HEK293 (cell line): ENCODE data around the gene PTGER2.

Experiments used
- CTCF ChIA-PET: fragments of 350-600 bp; formaldehyde crosslinking; extraction: SDS; loops from one replicate; lab custom pipeline; 2021; ENCODE audit warnings: antibody characterized with exemption; lab: Yijun Ruan, JAX
- POLR2A ChIA-PET: fragments of 300-600 bp; formaldehyde crosslinking; extraction: SDS; loops from one replicate; lab custom pipeline; 2020; ENCODE audit warnings: antibody characterized with exemption, inconsistent platforms; lab: Yijun Ruan, JAX
- H3K27ac ChIP-seq: fragments of 200-500 bp; sonication (Bioruptor generic); 2 replicates; pipeline ENCODE4 v1.5.1; 2014; ENCODE audit warnings: low read depth, low read length, control low read depth, inconsistent platforms; ENCODE audit errors: extremely low read depth
- H3K36me3 ChIP-seq, 2 experiments: fragments of 200-500 bp in 1 of 2; sonication (Bioruptor generic) in 1 of 2; 1 replicate in 1 of 2; 2 replicates in 1 of 2; pipeline ENCODE4 v1.5.1; 2014 to 2017; ENCODE audit warnings: inconsistent platforms in 2 of 2, low read length in 2 of 2; ENCODE audit not compliant: control insufficient read depth in 2 of 2, insufficient read depth in 1 of 2
- H3K4me1 ChIP-seq: fragments of 200-500 bp; sonication (Bioruptor generic); 2 replicates; pipeline ENCODE4 v1.5.1; 2014; ENCODE audit warnings: mild to moderate bottlenecking, low read length, inconsistent platforms; ENCODE audit not compliant: control insufficient read depth, insufficient read depth
- H3K4me3 ChIP-seq: 2 replicates; pipeline ENCODE4 v1.5.1; 2011; ENCODE audit warnings: low read depth, mild to moderate bottlenecking, control low read depth, low read length, moderate library complexity
- H3K9me3 ChIP-seq: fragments of 200-500 bp; sonication (Bioruptor generic); 2 replicates; pipeline ENCODE4 v1.5.1; 2014; ENCODE audit warnings: low read depth, low read length, inconsistent platforms; ENCODE audit not compliant: control insufficient read depth, insufficient read depth
- ELK4 ChIP-seq: IDR thresholded peaks from 2 replicates; pipeline ENCODE4 v1.6.1; 2011; ENCODE audit warnings: mild to moderate bottlenecking, low read depth, low read length, borderline replicate concordance
- HOXC10 ChIP-seq: sonication (generic); formaldehyde crosslinking; IDR thresholded peaks from 2 replicates; pipeline ENCODE4 v1.8.1; 2023; ENCODE audit warnings: mild to moderate bottlenecking, missing genetic modification reagents
- PRDM1 ChIP-seq: fragments of 450-650 bp; formaldehyde crosslinking; IDR thresholded peaks from 2 replicates; pipeline ENCODE4; 2016; ENCODE audit warnings: missing biosample characterization, missing genetic modification characterization
- SP3 ChIP-seq: fragments of 450-650 bp; formaldehyde crosslinking; IDR thresholded peaks from 2 replicates; pipeline ENCODE4 v1.5.1; 2016; ENCODE audit warnings: missing biosample characterization, missing genetic modification characterization
- WT1 ChIP-seq: fragments of 450-650 bp; formaldehyde crosslinking; IDR thresholded peaks from 2 replicates; pipeline ENCODE4 v1.5.1; 2016; ENCODE audit warnings: missing biosample characterization, missing genetic modification characterization
- YY2 ChIP-seq: fragments of 450-650 bp; formaldehyde crosslinking; IDR thresholded peaks from 2 replicates; pipeline ENCODE4 v1.5.1; 2016; ENCODE audit warnings: missing biosample characterization, missing genetic modification characterization
- ZBTB48 ChIP-seq: fragments of 450-650 bp; formaldehyde crosslinking; IDR thresholded peaks from 2 replicates; pipeline ENCODE4 v1.5.1; 2016; ENCODE audit warnings: missing biosample characterization, missing genetic modification characterization
- ZNF114 ChIP-seq: fragments of 450-650 bp; formaldehyde crosslinking; IDR thresholded peaks from 2 replicates; pipeline ENCODE4 v1.5.0; 2017; ENCODE audit warnings: missing biosample characterization, missing genetic modification characterization
- ZNF146 ChIP-seq: fragments of 450-650 bp; formaldehyde crosslinking; IDR thresholded peaks from 2 replicates; pipeline ENCODE4 v1.5.1; 2016; ENCODE audit warnings: missing biosample characterization, missing genetic modification characterization
- ZNF2 ChIP-seq: fragments of 450-650 bp; formaldehyde crosslinking; IDR thresholded peaks from 2 replicates; pipeline ENCODE4 v1.5.1; 2016; ENCODE audit warnings: missing biosample characterization, missing genetic modification characterization
- ZNF211 ChIP-seq: fragments of 450-650 bp; formaldehyde crosslinking; IDR thresholded peaks from 2 replicates; pipeline ENCODE4 v1.5.1; 2016; ENCODE audit warnings: low read depth, missing biosample characterization, missing genetic modification characterization
- ZNF311 ChIP-seq: fragments of 450-650 bp; formaldehyde crosslinking; IDR thresholded peaks from 2 replicates; pipeline ENCODE4 v1.5.1; 2017; ENCODE audit warnings: missing biosample characterization, missing genetic modification characterization, borderline replicate concordance
- ZNF37A ChIP-seq: fragments of 450-650 bp; IDR thresholded peaks from 2 replicates; pipeline ENCODE4 v1.5.1; 2018; ENCODE audit warnings: missing biosample characterization, missing genetic modification characterization
- ZNF473 ChIP-seq: fragments of 450-650 bp; formaldehyde crosslinking; IDR thresholded peaks from 2 replicates; pipeline ENCODE4 v1.5.1; 2017; ENCODE audit warnings: missing biosample characterization, missing genetic modification characterization
- ZNF585B ChIP-seq: fragments of 450-650 bp; formaldehyde crosslinking; IDR thresholded peaks from 2 replicates; pipeline ENCODE4 v1.5.1; 2016; ENCODE audit warnings: missing biosample characterization, missing genetic modification characterization
- ZNF660 ChIP-seq: fragments of 450-650 bp; IDR thresholded peaks from 2 replicates; pipeline ENCODE4 v1.5.1; 2018; ENCODE audit warnings: missing biosample characterization, mild to moderate bottlenecking, missing genetic modification characterization
- ZNF785 ChIP-seq: fragments of 450-650 bp; formaldehyde crosslinking; IDR thresholded peaks from 2 replicates; pipeline ENCODE4 v1.5.1; 2016; ENCODE audit warnings: missing biosample characterization, missing genetic modification characterization
- ZSCAN16 ChIP-seq: fragments of 450-650 bp; formaldehyde crosslinking; IDR thresholded peaks from 2 replicates; pipeline ENCODE4 v1.5.1; 2016; ENCODE audit warnings: missing biosample characterization, missing genetic modification characterization
- ZSCAN23 ChIP-seq: fragments of 450-650 bp; formaldehyde crosslinking; IDR thresholded peaks from 2 replicates; pipeline ENCODE4 v1.5.1; 2016; ENCODE audit warnings: missing biosample characterization, missing genetic modification characterization
- TF ChIP-seq, protein P1 (sequence below): fragments of 450-650 bp; formaldehyde crosslinking; IDR thresholded peaks from 2 replicates; pipeline ENCODE4 v1.5.1; 2017; ENCODE audit warnings: missing biosample characterization, missing genetic modification characterization
- TF ChIP-seq, protein P2 (sequence below): fragments of 450-650 bp; formaldehyde crosslinking; IDR thresholded peaks from 2 replicates; pipeline ENCODE4 v1.5.1; 2017; ENCODE audit warnings: missing biosample characterization, missing genetic modification characterization
- TF ChIP-seq, protein P3 (sequence below): fragments of 450-650 bp; formaldehyde crosslinking; optimal IDR thresholded peaks from 2 replicates; pipeline ENCODE3; 2016; ENCODE audit warnings: missing biosample characterization, mild to moderate bottlenecking, missing genetic modification characterization

The PTGER2 gene

GRCh38 chr14:52369305-52369801 lies 55.2 kb downstream of the PTGER2 start (continued):
- TF ChIP-seq PRDM1, result no peak
- TF ChIP-seq, protein P1, sequence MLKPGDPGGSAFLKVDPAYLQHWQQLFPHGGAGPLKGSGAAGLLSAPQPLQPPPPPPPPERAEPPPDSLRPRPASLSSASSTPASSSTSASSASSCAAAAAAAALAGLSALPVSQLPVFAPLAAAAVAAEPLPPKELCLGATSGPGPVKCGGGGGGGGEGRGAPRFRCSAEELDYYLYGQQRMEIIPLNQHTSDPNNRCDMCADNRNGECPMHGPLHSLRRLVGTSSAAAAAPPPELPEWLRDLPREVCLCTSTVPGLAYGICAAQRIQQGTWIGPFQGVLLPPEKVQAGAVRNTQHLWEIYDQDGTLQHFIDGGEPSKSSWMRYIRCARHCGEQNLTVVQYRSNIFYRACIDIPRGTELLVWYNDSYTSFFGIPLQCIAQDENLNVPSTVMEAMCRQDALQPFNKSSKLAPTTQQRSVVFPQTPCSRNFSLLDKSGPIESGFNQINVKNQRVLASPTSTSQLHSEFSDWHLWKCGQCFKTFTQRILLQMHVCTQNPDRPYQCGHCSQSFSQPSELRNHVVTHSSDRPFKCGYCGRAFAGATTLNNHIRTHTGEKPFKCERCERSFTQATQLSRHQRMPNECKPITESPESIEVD (tag by site-specific recombination), result no peak

DNA sequence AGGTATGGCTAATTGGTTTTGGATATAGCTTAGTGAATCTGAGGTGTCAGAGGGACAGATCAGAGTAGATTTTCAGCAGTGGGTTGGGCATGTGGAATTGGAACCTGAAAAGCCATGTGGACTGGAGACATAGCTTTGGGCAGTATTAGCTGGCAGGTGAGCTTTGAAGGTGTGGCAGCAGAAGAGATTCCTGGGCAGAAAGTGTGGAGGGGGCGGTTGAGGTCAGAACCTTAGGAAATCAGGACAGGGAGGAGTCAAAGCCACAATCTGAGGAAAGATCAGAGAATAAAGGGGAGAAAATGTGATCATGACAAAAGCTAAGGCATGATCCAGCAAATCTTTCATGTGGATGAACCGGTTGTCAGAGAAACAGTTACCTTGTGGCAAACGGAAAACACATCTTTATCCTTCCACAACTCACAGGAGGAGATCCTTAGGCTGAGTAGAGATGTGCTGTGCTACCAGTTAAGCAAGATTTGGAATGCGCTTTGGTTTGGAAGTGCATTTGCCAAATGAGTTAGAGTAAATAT lies 56.4 kb downstream of the PTGER2 start:
- H3K4me3 ChIP-seq, result no peak overlapping the region
- H3K9me3 ChIP-seq, result no peaks in the 10 kb centered on the region
- CTCF ChIA-PET, result no interaction called here
- TF ChIP-seq YY2 (tag by site-specific recombination), result no peak
- no peak for TF ChIP-seq HOXC10 (CRISPR knock-in tag)
- TF ChIP-seq, protein P2, sequence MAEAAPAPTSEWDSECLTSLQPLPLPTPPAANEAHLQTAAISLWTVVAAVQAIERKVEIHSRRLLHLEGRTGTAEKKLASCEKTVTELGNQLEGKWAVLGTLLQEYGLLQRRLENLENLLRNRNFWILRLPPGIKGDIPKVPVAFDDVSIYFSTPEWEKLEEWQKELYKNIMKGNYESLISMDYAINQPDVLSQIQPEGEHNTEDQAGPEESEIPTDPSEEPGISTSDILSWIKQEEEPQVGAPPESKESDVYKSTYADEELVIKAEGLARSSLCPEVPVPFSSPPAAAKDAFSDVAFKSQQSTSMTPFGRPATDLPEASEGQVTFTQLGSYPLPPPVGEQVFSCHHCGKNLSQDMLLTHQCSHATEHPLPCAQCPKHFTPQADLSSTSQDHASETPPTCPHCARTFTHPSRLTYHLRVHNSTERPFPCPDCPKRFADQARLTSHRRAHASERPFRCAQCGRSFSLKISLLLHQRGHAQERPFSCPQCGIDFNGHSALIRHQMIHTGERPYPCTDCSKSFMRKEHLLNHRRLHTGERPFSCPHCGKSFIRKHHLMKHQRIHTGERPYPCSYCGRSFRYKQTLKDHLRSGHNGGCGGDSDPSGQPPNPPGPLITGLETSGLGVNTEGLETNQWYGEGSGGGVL, result no peak
- TF ChIP-seq, protein P3, sequence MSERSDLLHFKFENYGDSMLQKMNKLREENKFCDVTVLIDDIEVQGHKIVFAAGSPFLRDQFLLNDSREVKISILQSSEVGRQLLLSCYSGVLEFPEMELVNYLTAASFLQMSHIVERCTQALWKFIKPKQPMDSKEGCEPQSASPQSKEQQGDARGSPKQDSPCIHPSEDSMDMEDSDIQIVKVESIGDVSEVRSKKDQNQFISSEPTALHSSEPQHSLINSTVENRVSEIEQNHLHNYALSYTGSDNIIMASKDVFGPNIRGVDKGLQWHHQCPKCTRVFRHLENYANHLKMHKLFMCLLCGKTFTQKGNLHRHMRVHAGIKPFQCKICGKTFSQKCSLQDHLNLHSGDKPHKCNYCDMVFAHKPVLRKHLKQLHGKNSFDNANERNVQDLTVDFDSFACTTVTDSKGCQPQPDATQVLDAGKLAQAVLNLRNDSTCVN (tag by site-specific recombination), result no peak
- no peak for TF ChIP-seq ZNF37A (tag by site-specific recombination)
- H3K36me3 ChIP-seq, result no peaks in the 10 kb centered on the region
- H3K4me1 ChIP-seq, result no peaks in the 10 kb centered on the region
- POLR2A ChIA-PET, result no interaction called here
- H3K27ac ChIP-seq, result no peak overlapping the region

DNA sequence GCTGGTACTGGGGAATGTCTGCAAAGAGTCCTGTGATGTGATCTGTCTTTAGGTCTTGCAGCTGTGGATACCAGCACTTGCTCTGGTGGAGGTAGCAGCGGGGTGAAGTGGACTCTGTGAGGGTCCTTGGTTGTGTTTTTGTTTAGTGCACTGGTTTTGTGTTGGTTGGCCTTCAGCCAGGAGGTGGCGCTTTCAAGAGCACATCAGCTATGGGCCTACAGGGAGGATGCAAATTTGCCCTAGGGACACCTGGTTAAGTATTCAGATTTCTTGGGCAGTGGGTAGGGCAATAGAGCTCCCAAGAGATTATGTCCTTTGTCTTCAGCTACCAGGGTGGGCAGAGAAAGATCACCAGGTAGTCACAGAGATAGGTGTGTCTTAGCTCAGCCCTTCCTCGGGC lies 63.8 kb downstream of the PTGER2 start:
- ChIA-PET CTCF (no interaction called here), POLR2A (no interaction called here)

More for the DNA sequence above, 63.8 kb downstream of the PTGER2 start:
- no peaks in the 10 kb centered on the region for H3K4me1 ChIP-seq
- H3K4me3 ChIP-seq, result no peak overlapping the region
- no peak overlapping the region for H3K27ac ChIP-seq
- no peaks in the 10 kb centered on the region for H3K9me3 ChIP-seq
- TF ChIP-seq ZNF2 (no peak), ZNF660 (tag by site-specific recombination) (no peak), ZSCAN16 (tag by site-specific recombination) (no peak), ZBTB48 (tag by site-specific recombination) (no peak), HOXC10 (CRISPR knock-in tag) (no peak), ZNF211 (tag by site-specific recombination) (no peak), ZNF311 (no peak), ELK4 (no peak), WT1 (tag by site-specific recombination) (no peak), ZNF146 (no peak), SP3 (tag by site-specific recombination) (no peak), ZNF473 (tag by site-specific recombination) (no peak), ZSCAN23 (tag by site-specific recombination) (no peak), ZNF785 (tag by site-specific recombination) (no peak), ZNF114 (tag by site-specific recombination) (no peak), ZNF585B (tag by site-specific recombination) (no peak)
- H3K36me3 ChIP-seq, result no peaks in the 10 kb centered on the region
